GM19025 (cell line): ENCODE results near the gene EPHB6.

Source experiments
- ATAC-seq: cut with Tn5 transposase; IDR thresholded peaks from one replicate; pipeline ENCODE4 v1.9.1; 2021; ENCODE audit warnings: mild to moderate bottlenecking, low read depth, moderate library complexity; ENCODE audit not compliant: unreplicated experiment

The EPHB6 gene

DNA sequence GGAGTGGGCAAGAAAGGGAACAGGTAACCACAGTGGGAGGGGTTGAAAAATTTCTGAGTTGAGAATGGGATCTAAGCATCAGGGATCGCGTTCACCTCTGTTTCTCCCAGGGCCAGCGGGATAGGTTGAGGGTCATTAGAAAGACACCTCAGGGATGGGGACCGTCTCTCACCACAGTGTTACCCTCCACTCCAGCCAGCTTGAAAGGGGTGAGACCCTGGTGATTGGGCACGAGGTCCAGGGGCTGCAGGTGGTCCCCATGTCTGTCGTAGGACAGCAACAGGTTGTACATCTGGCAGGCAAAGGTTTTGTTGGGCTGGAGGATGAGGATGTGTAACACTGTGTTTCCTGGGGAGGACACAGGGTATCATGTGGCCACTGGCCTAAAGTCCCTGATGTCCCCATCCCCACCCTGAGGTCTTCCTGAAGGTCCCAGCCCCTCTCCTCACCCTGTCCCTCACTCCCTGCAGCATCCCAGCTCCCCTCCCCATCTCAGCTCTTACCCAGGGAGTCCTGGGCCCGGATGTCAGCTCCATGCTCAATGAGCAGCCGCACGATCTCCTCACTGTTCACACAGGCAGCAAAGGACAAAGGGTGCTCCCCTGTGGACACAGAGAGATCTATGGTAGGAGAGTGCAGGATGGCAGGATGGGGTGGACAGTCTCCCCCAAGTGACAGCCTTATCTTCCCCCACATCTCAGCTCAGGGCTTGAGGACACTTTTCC, 21.5 kb downstream of the EPHB6 start:
- no peak for ATAC-seq

GRCh38 chr7:142876991-142877910, 22.4 kb downstream of the EPHB6 start:
- no peak for ATAC-seq

DNA sequence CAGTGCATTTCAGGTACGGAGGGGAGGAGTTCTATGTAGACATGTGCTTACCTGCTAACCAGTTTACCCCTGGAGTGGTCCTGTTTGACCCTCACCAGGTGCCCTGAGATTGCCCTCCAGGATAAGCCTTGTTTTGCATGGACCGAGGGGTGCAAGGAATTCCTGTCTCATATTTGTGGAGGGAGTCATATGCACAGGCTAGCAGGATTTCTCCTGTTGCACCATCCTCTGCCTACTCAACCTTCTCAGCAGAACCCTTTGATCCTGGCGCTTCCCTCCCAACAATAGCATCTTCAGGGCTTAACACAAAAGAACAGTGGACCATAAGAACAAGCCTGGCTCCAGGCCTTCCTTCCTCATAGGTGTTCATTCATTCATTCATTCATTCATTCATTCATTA, 23.4 kb downstream of the EPHB6 start:
- no peak for ATAC-seq

GRCh38 chr7:142879060-142879459, 24.2 kb downstream of the EPHB6 start:
- no peak for ATAC-seq

- ATAC-seq, result no peak
Observed at GRCh38 chr7:142880876-142881505, 26.1 kb downstream of the EPHB6 start.

GRCh38 chr7:142881586-142882337, 26.9 kb downstream of the EPHB6 start:
- ATAC-seq, result no peak

DNA sequence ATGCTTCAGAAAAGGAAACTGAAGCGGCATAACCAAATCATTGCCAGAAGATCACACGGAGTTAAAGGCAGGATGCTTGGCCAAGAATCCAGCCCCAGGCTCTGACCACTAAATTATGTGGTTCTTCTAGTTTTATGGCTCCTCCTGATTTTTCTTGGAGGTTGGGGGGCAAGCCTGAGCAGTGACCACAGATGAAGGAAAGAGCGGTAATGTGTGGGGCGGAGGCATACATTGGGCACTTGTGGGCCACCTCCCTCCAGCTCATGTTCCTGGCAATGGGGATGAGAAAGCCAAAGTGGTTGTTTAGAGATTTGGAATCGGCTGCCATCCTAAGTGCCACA, 27.4 kb downstream of the EPHB6 start:
- ATAC-seq, result no peak

GRCh38 chr7:142883145-142883544, 28.3 kb downstream of the EPHB6 start:
- no peak for ATAC-seq

DNA sequence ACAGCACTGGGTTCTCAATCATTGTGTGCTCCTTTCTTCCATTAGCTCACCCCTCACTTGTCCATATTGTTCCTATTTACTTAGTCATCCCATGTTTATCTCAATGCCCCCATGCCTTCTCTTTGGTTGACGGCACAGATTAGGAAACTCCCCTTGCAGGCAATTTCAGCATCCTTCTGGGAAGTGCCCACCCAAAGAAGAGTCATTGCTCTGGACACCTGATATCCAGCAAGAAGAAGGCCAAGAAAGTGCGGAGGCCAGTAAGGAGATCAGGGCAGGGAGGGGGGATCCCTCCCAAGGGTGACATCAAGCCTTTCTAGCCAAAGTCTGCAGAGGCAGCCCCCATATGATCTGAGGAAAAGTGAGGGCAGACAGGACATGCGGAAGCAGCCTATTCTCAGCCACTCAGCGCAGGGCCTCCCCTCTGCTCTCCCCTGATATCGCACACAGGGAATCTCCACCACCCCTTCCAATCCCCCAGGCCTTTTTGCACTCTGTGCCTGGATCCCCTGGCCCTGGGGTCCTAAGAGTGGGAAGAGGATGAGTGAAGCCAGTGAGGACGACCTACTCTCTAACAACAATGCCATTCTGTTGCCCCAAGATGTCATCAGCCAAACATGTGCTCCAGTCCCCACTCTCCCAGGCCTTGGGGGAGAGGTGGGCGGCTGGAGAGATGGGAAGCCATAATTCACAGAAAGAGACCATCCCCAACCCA, 28.9 kb downstream of the EPHB6 start:
- ATAC-seq, result no peak

- no peak for ATAC-seq
Observed at GRCh38 chr7:142884286-142884640, 29.4 kb downstream of the EPHB6 start.

DNA sequence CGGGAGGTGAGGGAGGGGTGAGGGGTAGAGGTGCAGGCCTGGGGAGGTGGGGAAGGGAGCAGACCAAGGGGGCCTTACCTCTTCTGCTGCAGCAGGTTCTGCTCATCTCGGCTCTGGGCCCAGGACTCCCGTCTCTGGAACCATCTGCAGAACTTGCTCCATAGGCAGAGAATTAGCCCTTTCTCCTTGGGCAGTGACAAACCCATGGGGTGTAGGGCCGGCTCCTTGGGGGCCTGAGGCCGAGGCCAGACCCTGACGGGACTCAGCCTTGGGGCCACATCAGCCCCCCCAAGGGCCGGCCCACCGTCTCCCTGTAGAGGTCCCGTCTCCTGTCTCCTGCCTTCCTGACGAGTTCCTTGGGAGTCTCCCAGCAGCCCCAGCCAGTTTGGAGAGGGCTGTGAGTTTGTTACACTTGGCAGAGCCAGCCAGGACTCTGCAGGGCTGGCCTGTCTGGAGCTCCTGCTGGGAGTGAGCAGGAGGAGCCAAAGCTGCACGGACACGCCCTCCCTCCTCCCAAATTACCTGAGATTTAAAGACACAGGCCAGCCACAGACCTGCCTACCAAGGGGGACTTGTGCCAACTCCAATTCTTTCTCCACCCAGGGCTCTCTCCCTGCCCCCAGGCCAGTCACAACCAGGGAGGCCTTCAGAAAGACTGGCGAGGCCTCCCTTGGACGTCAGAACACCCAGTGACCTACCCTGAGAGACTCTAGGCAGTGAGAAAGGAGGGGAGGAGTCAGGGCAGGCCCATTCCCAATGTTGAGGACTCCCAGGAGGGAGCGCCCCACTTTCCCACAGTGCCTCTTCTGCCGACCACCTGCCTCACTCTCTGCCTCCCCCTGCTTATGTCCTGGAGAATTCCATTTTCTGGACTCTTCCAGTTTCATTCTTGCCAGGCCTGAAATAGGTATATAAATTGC, 30.7 kb downstream of the EPHB6 start, which contains the start of gene TRPV6:
TRPV6 (minus strand) TSS at position 435 of the 920 bp plus-strand sequence.
- ATAC-seq, result no peak

DNA sequence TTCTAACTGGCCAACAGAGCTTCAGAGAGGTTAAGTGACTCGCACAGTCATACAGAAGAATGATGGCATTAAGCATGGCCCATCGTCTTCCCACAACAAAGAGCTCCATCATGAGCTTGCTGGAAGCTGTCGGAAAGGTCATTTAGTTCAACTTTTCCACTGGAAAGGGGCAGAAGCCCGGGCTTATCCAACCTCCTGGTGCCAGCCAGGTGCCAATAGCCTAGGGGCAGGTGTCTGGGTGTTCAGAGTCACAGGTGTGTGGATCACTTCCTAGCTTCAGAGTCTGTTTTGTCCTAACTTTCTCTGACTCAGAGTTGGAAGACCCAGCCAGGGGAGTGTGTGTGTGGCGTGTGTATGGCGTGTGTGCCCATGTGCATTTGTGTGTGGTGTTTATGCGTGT, 32.0 kb downstream of the EPHB6 start:
- no peak for ATAC-seq

DNA sequence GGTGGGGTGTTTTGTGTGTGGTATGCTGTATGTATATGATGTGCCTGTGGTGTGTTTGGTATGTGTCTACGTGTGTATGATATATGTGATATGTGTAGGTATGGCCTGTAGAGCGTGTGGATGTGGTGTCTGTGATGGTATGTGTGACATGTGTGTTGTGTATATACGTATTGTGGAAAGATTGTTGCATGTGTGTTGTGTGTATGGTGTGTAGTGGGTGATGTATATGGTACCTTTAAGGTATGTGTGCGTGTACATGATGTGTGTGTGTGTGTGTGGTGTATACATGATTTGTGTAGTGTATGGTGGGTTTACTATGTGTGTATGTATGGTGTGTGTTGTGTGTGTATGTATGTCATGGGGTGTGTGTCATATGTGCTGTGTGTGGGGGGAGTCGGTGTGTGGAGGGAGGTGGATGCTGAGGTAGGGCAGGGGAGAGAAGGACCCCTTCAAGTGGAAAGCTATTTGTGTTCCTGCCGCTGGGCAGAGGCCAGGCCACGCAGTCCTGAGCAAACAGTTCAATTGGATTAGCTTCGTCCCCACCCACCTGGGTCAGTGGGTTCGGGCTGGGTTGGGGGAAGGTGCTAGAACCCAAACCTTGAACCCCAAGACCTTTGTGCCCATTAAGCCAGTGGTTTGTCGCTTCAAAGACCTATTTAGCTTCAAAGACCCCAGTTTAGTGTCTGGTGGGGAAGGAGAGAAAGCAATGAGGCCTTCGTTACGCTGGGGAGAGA, 32.6 kb downstream of the EPHB6 start:
- no peak for ATAC-seq

DNA sequence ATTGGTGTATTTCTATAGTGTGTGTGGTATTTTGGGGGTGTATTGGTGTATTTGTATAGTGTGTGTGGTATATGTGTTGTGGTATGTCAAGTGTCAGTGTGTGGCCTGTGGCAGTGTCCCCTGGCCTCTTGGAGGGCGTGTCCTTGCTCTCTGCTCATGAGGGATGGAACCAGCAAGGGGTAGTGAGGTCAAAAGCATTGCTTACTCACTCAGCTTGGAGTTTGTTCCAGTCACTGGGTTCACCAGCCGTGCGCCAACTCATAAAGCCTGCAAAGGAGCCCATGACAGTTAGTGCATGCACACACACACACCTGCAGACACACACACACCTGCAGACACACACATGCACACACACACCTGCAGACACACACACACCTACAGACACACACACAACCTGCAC, 34.9 kb downstream of the EPHB6 start:
- ATAC-seq, result no peak

GRCh38 chr7:142890874-142891485, 36.1 kb downstream of the EPHB6 start:
- no peak for ATAC-seq

- no peak for ATAC-seq
Observed at GRCh38 chr7:142891490-142892082, 36.7 kb downstream of the EPHB6 start.

- ATAC-seq, result no peak
Observed at GRCh38 chr7:142892951-142893350, 38.1 kb downstream of the EPHB6 start.
